ENCODE measurements around the gene WNT8B. TPM values are rescaled to one million over a fixed set of nuclear protein-coding genes. Genes with fewer than 3 reads are reported as not detected.

WNT8B gene
- polyA plus RNA-seq, 1 donor (not counting 4 experiments of a cell fraction or from before 2014, with no cell fraction given): not detected

DNA sequence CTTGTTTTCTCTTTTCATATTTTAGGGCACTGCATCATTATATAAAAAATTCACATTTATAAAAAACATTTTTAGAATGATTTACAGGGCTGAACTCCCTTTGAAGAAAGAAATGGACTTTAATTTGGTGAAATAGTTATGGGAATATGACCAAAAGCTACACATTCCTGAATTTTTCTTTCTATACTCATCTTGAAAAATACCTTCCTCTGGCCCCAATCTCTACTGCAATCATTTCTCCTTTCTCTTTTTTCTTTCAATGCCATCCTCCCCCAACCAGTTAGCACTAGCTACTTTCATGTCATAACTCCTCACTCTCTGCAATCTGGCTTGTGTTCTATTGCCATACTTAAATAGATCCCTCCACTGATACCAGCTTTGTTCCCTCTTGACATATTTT, 6.2 kb downstream of the WNT8B start:
- no peaks in the 10 kb centered on the region for H3K36me3 ChIP-seq (ENCODE audit: control insufficient read depth in 2 of 2, extremely low read depth in 1 of 2, insufficient read depth in 2 of 2, low read length in 2 of 2)
- H2AFZ ChIP-seq (ENCODE audit: control insufficient read depth, low read length): no peak overlapping the region
- DNase-seq (ENCODE audit: low read depth, low spot score): no peak
- H4K20me1 ChIP-seq (ENCODE audit: control insufficient read depth, extremely low read depth, insufficient read depth, low read length): no peaks in the 10 kb centered on the region
- H3K27ac ChIP-seq (ENCODE audit: control insufficient read depth, insufficient read depth, low read length): no peak overlapping the region
- peaks cover 5% of the 10 kb centered on the region for H3K27me3 ChIP-seq (ENCODE audit: control insufficient read depth, extremely low read depth, insufficient read depth, low read length)
- H3K9me1 ChIP-seq (ENCODE audit: control insufficient read depth, extremely low read depth, insufficient read depth, low read length): no peaks in the 10 kb centered on the region
- H3K4me1 ChIP-seq (ENCODE audit: control insufficient read depth, extremely low read depth, insufficient read depth, low read length): peaks cover 3% of the 10 kb centered on the region
- FAIRE-seq: no peak
- no peak overlapping the region for H3K4me2 ChIP-seq (ENCODE audit: control insufficient read depth, extremely low read depth, insufficient read depth, low read depth, low read length)
- dilution Hi-C loops (cut with MboI; ENCODE audit: extremely low pct_ligation_motif_present, low sequenced_read_pairs): no loop called here
- no peak for TF ChIP-seq EZH2 (IDR thresholded peaks at IDR 0.05; ENCODE audit: low read length)
- TF ChIP-seq, protein P1, sequence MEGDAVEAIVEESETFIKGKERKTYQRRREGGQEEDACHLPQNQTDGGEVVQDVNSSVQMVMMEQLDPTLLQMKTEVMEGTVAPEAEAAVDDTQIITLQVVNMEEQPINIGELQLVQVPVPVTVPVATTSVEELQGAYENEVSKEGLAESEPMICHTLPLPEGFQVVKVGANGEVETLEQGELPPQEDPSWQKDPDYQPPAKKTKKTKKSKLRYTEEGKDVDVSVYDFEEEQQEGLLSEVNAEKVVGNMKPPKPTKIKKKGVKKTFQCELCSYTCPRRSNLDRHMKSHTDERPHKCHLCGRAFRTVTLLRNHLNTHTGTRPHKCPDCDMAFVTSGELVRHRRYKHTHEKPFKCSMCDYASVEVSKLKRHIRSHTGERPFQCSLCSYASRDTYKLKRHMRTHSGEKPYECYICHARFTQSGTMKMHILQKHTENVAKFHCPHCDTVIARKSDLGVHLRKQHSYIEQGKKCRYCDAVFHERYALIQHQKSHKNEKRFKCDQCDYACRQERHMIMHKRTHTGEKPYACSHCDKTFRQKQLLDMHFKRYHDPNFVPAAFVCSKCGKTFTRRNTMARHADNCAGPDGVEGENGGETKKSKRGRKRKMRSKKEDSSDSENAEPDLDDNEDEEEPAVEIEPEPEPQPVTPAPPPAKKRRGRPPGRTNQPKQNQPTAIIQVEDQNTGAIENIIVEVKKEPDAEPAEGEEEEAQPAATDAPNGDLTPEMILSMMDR (optimal IDR thresholded peaks at IDR 0.05 in 1 of 3, IDR thresholded peaks at IDR 0.05 in 1 of 3, conservative IDR thresholded peaks at IDR 0.05 in 1 of 3; ENCODE audit: extremely low read depth in 1 of 3, insufficient read depth in 2 of 3, low read length in 3 of 3): no peak
- no peaks in the 10 kb centered on the region for H3K9me3 ChIP-seq (ENCODE audit: control insufficient read depth, low read depth, low read length)
- no peaks in the 10 kb centered on the region for H3K79me2 ChIP-seq (ENCODE audit: control insufficient read depth, insufficient read depth, low read length)
- no peak overlapping the region for H3K9ac ChIP-seq (ENCODE audit: control insufficient read depth, extremely low read depth, insufficient read depth, low read length)
- no peak overlapping the region for H3K4me3 ChIP-seq (ENCODE audit: control insufficient read depth in 2 of 3, extremely low read depth in 1 of 3, insufficient read depth in 2 of 3, low read depth in 1 of 3, low read length in 3 of 3)

DNA sequence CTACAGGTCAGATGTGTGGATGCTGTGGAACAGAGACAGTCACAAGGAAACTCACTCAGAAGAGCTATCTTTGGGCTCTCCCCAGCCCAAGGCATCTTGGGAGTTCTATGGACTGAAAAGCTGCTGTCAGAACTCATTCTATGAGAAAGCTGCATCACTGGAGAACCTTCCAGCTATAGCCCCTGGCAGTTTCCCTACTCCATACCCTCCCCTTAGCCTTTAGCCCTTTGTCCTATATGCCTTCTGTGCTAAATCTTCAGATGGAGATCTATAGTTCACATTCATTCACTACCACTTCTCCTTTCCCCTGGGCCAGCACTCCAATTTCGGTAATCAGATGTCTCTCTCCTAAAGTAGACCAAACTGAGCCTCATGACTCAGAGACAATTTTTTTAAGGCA, 6.9 kb downstream of the WNT8B start:
- Histone ChIP-seq H3K9ac (ENCODE audit: control insufficient read depth, extremely low read depth, insufficient read depth, low read length) (no peak overlapping the region), H3K9me3 (ENCODE audit: control insufficient read depth, low read depth, low read length) (no peaks in the 10 kb centered on the region), H3K9me1 (ENCODE audit: control insufficient read depth, extremely low read depth, insufficient read depth, low read length) (no peaks in the 10 kb centered on the region), H3K4me2 (ENCODE audit: control insufficient read depth, extremely low read depth, insufficient read depth, low read depth, low read length) (peak overlapping the region; percentile 14), H3K4me3 (ENCODE audit: control insufficient read depth in 2 of 3, extremely low read depth in 1 of 3, insufficient read depth in 2 of 3, low read depth in 1 of 3, low read length in 3 of 3) (no peak overlapping the region), H3K36me3 (ENCODE audit: control insufficient read depth in 2 of 2, extremely low read depth in 1 of 2, insufficient read depth in 2 of 2, low read length in 2 of 2) (no peaks in the 10 kb centered on the region), H2AFZ (ENCODE audit: control insufficient read depth, low read length) (no peak overlapping the region), H3K27me3 (ENCODE audit: control insufficient read depth, extremely low read depth, insufficient read depth, low read length) (peaks cover 5% of the 10 kb centered on the region), H3K79me2 (ENCODE audit: control insufficient read depth, insufficient read depth, low read length) (no peaks in the 10 kb centered on the region), H4K20me1 (ENCODE audit: control insufficient read depth, extremely low read depth, insufficient read depth, low read length) (no peaks in the 10 kb centered on the region), H3K4me1 (ENCODE audit: control insufficient read depth, extremely low read depth, insufficient read depth, low read length) (peaks cover 3% of the 10 kb centered on the region), H3K27ac (ENCODE audit: control insufficient read depth, insufficient read depth, low read length) (no peak overlapping the region)
- dilution Hi-C loops (cut with MboI; ENCODE audit: extremely low pct_ligation_motif_present, low sequenced_read_pairs): no loop called here
- FAIRE-seq (no peak), DNase-seq (ENCODE audit: low read depth, low spot score) (no peak)
- TF ChIP-seq, protein P1 (optimal IDR thresholded peaks at IDR 0.05 in 1 of 3, IDR thresholded peaks at IDR 0.05 in 1 of 3, conservative IDR thresholded peaks at IDR 0.05 in 1 of 3; ENCODE audit: extremely low read depth in 1 of 3, insufficient read depth in 2 of 3, low read length in 3 of 3): no peak
- TF ChIP-seq EZH2 (IDR thresholded peaks at IDR 0.05; ENCODE audit: low read length): no peak

Measured in keratinocyte (primary cell).